ENCODE data around the gene TPPP. TPM values are rescaled to one million over a fixed set of nuclear protein-coding genes. Genes with fewer than 3 reads are reported as not detected.
"Not testable (repeated sequence)": the region's sequence is repeated elsewhere in the genome, so short reads cannot be mapped to it uniquely, and the experiment has no call there.

The TPPP gene
- total RNA-seq, 1 donor: not detected

DNA sequence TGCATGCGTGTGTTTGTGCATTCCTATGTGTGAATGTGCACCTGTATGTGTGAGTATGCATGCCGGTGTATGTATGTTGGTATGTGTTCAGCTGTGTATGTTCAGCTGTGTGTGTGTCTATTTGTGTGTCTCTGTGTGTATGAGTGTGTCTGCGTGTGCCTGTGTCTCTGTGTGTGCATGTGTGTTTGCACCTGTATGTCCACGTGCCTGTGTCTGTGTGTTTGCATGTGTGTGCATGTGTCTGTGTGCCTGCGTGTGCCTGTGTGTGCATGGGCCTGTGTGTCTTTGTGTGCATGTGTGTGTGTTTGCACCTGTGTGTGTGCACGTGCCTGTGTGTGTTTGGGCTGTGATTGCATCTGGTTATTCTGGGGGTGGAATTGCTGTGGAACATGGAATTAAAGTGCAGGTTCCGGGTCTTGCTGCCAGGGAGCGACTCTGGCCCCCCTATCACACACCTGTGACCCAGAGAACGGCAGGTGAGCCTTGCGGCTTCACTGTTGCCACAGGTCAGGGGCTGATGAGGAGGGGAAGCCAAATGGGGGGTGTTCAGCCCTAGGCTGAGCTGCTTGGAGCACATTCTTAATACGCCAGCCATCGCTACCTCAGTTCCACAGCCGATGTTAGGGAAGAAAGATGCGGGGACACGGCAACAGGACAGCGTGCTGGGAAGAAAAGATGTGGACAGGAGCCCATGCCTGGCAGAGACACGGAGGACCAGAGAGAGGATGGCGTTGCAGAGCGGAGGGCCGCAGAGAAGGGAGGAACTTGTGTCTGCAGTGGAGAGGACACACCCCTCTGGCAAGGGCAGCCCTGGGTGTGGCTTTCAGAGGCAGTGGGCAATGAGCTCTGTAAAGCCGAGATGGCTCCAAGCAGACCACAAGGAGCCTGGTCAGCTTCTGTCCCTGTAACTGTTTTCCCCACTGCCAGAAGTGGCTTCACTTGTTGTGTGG, 3.9 kb upstream of the TPPP start:
- not testable (repeated sequence) for DNase-seq (ENCODE audit: low read depth); H3K4me3 ChIP-seq (ENCODE audit: low read depth, low read length)

GRCh38 chr5:696191-696590, 3.0 kb upstream of the TPPP start:
- not testable (repeated sequence) for H3K4me3 ChIP-seq (ENCODE audit: low read depth, low read length); DNase-seq (ENCODE audit: low read depth)

DNA sequence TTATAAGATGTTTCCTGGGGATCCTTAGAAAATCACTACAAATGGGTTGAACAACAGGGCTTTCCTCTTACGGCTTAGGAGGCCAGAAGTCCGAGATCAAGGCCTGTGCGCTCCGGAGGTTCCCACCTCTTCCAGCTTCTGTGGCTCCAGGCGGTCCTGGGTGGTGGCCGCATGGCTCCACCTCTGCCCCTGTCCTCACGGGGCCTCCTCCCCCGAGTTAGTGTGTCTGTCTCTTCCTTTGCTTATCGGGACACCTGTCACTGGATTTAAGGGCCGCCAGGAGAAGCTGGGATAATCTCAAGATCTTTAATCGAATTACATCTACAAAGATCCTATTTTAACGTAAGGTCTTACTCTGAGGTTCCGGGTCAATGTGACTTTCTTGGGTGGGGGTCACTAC, 2.3 kb upstream of the TPPP start:
- not testable (repeated sequence) for DNase-seq (ENCODE audit: low read depth); H3K4me3 ChIP-seq (ENCODE audit: low read depth, low read length)

DNA sequence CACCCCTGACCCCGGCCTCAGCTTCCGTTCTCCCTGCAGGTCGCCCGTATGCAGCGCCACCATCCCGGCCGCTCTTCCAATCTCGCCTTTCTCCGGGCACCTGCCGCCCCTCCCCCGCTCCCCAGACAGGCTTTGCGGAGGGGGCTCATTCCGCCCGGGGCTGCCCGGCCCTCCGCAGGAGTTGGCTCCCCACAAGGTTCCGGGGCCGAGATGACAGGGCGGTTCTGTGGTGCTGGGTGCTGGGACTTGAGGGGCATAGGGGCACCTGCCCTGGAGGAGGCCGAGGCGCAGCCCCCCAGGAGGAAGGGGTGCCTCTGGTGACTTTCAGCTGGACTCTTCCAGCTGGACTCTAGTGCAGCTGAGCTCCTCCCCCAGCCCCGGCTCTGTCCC, 885 bp upstream of the TPPP start:
- DNase-seq (ENCODE audit: low read depth); H3K4me3 ChIP-seq (ENCODE audit: low read depth, low read length): not testable (repeated sequence)

GRCh38 chr5:692529-693041, 567 bp downstream of the TPPP start:
- not testable (repeated sequence) for H3K4me3 ChIP-seq (ENCODE audit: low read depth, low read length); DNase-seq (ENCODE audit: low read depth)

GRCh38 chr5:691817-692528, 1.2 kb downstream of the TPPP start:
- no peak for DNase-seq (ENCODE audit: low read depth)
- H3K4me3 ChIP-seq (ENCODE audit: low read depth, low read length): no peak overlapping the region
- TF ChIP-seq, protein P1, sequence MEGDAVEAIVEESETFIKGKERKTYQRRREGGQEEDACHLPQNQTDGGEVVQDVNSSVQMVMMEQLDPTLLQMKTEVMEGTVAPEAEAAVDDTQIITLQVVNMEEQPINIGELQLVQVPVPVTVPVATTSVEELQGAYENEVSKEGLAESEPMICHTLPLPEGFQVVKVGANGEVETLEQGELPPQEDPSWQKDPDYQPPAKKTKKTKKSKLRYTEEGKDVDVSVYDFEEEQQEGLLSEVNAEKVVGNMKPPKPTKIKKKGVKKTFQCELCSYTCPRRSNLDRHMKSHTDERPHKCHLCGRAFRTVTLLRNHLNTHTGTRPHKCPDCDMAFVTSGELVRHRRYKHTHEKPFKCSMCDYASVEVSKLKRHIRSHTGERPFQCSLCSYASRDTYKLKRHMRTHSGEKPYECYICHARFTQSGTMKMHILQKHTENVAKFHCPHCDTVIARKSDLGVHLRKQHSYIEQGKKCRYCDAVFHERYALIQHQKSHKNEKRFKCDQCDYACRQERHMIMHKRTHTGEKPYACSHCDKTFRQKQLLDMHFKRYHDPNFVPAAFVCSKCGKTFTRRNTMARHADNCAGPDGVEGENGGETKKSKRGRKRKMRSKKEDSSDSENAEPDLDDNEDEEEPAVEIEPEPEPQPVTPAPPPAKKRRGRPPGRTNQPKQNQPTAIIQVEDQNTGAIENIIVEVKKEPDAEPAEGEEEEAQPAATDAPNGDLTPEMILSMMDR (IDR thresholded peaks at IDR 0.05; ENCODE audit: insufficient read depth, low read length): no peak

GRCh38 chr5:691049-691448, 2.1 kb downstream of the TPPP start:
- H3K4me3 ChIP-seq (ENCODE audit: low read depth, low read length); DNase-seq (ENCODE audit: low read depth): not testable (repeated sequence)

- H3K4me3 ChIP-seq (ENCODE audit: low read depth, low read length): not testable (repeated sequence)
These were observed 2.9 kb downstream of the TPPP start for GRCh38 chr5:690293-690692.

GRCh38 chr5:688348-689010, 4.7 kb downstream of the TPPP start:
- not testable (repeated sequence) for H3K4me3 ChIP-seq (ENCODE audit: low read depth, low read length); DNase-seq (ENCODE audit: low read depth)

More at GRCh38 chr5:690293-690692, 2.9 kb downstream of the TPPP start:
- not testable (repeated sequence) for DNase-seq (ENCODE audit: low read depth)

DNA sequence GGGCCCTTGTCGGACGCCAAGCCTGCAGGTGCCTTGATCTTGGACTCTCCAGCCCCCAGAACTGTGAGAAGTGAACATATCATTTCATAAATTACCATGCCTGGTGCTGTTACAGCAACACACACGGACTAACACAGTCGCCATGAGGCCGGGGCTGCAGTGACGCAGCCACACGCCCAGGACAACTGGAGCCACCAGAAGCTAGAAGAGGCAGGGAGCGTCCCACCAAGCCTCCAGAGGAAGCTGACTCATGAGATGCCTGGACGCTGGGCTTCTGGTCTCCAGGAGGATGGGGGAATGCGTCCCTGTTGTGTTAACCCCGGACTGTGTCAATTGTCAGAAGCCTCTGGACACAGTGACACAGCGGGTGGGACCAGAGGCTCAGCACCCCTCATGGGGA, 6.2 kb downstream of the TPPP start:
- DNase-seq (ENCODE audit: low read depth): not testable (repeated sequence)

DNA sequence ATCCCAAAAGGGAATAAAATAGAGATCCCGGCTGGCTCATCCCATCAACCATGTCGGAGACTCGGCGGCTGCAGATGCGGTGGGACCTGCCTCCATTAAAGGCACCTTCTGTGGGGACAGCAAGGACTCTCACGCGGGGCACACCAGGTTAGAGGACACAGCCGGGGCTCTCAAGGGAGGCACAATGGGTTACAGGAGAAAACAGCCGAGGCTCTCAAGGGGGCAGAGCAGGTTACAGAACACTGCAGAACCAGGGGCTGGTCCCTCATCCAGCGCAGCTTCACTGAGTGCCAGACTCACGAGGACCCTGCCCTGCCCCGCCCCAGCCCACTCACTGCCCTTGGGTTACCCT, 7.0 kb downstream of the TPPP start:
- not testable (repeated sequence) for H3K4me3 ChIP-seq (ENCODE audit: low read depth, low read length); DNase-seq (ENCODE audit: low read depth)

More for the DNA sequence above, 6.2 kb downstream of the TPPP start:
- not testable (repeated sequence) for H3K4me3 ChIP-seq (ENCODE audit: low read depth, low read length)

Measured in fibroblast of the aortic adventitia (primary cell).